NOMO-1 treated with DMSO at 0.1 percent for 48 hours (cell line): ENCODE results near the gene CLEC1B.
A peak's percentile ranks its signal among the peaks of the same experiment; 100 is the strongest.
"Not testable (repeated sequence)": the region's sequence is repeated elsewhere in the genome, so short reads cannot be mapped to it uniquely, and the experiment has no call there.

Experiments
- DNase-seq: peaks from one replicate; lab custom pipeline; 2025; ENCODE audit not compliant: unreplicated experiment; lab: John Stamatoyannopoulos, UW

The CLEC1B gene

DNA sequence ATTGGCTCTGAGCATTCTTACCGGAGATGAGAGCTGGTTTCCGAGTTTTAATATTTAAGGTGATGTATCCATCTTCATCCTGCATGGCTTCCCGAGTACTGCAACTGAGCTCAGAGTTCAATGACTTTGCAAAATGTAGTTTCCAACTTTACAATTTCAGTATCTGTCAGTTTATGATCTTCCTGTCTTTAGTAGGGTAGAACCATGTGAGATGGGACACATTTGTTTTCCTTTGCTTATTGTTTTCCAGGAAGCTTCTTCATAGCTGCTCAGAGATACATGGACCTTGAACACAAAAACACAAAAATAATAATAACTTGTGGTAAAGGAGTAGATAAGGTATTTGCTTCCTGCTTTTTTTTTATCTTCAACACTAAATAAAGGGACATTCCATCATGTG, at the start of gene CLEC1B:
Gene CLEC1B, minus strand, starts transcription at position 106 of the 400 bp plus-strand sequence. Its CDS starts 21 bp downstream, at position 85.
- DNase-seq, result no peak

DNA sequence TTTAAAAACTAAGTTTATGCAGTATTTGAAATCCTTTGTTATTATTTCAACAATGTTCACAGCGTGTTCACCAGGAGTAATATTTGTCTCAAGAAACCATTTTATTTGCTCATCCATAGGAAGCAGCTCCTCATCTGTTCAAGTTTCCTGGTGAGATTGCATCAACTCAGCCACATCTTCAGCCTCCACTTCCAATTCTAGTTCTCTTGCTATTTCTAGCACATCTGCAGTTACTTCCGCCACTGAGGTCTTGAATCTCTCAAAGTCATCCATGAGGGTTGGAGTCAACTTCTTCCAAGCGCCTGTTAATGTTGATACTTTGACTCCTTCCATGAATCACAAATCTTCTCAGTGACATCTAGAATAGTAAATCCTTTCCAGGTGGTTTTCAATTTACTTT, 49.6 kb upstream of the CLEC1B start:
- peak; percentile 43 for DNase-seq

DNA sequence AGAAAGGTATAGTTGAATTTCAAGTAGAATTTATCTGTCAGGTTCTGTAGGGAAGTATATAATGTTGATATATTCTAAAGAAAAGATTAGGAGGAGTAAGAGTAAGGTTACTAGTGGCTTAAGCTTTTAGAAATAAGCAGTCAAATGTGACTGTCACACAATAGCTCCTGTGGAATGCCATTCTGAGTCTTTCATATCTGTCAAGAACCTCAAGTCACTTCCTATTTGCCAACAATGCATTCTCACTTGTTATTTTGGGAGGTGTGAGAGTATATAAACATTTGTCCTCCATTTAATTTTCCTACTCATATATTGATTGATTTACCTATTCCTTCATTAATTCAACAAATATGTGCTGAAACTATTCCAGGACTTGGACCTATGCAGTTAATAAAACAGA, 43.2 kb upstream of the CLEC1B start:
- DNase-seq, result no peak

DNA sequence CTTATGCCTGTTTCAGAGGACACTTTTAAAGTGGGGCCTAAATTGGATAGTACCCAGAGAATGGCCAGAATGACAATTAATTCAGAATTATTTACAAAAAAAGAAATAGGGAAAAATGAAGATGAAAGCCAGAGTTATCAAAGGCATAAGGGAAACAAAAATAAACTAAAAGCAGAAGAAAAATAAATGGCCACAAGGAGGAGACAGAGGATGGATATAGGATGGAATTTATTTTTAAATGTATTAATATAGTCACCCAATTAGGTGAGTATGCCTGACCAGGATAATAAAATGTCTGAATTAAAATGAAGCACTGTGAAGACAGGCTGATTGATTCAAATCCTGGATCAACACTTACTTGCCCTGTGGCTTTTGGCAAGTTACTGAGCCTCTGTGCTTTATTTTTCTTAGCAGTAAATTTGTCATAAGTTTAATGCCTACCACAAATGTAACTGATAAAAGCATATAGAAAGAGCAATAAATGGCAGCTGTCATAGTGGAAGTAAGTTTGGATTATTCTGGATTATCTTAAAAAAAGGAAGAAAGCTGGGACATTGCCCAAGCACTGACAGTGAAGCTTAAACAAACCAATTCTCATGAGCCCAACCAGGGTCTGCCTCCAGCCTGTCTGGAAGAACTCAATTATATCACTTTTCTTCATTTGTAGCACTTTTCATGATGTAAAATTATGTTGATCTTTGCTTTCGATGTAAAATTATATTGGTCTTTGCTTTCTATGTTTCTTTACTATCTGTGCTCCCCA, 35.0 kb upstream of the CLEC1B start:
- peak; percentile 40 for DNase-seq

DNA sequence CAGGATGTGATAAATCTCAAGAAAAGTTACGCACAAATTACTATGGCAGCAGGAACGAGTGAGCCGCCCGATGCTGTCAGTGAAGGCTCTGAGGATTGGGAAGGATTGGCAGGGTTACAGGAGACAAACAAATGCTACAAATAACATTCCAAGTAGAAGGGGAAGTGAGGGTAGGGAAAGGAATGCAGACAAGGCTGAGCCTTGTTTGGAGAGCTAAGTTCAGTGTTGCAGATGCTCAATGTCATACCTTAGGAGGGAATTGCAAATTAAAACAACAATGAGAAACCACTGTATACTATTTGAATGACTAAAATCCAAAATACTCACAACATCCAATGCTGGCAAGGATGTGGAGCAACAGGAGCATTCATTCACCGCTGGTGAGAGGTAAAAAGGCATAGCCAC, 32.9 kb upstream of the CLEC1B start:
- DNase-seq, result peak; percentile 26

DNA sequence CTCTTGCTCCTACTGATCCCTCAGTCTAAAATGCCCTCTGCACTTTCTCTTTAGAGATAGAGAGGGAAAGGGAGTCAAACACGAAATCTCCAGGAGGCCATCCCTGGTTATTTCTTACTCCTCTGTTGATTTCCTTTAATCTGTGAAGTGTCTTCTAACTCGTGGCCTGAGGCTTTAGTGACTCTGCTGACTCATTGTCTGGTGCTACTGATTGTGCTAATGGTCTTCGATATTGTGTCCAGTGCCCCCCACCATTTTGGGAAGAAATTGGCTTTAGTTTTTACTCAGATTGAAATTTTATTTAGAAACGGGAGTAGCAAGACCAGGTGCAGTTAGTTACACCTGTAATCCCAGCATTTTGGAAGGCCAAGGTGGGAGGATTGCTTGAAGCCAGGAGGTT, 32.4 kb upstream of the CLEC1B start:
- peak; percentile 26 for DNase-seq

DNA sequence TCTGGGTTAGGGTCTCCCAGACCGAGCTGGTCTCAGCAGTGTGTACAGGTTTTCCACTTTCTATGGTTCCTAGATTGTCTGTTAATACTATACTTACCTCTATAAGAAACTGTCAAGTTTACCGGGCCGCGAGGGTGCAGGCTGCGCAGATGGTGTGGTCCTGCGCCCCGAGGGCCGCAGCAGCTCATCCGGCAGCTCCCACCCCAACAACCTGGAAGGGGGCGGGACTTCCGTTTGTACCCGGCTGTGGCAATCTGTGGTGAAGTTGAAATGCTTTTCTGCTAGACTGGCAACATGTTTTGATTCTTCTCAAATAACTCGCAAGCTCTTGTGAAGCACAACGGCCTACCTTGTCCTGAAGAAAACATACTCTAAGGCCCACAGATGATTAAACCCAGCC, 31.5 kb upstream of the CLEC1B start, which contains the start of gene CLEC9A:
Gene CLEC9A, plus strand, starts transcription at position 237 of the 400 bp plus-strand sequence. CDS start 22,006 bp downstream, outside the sequence.
- DNase-seq, result peak; percentile 61

DNA sequence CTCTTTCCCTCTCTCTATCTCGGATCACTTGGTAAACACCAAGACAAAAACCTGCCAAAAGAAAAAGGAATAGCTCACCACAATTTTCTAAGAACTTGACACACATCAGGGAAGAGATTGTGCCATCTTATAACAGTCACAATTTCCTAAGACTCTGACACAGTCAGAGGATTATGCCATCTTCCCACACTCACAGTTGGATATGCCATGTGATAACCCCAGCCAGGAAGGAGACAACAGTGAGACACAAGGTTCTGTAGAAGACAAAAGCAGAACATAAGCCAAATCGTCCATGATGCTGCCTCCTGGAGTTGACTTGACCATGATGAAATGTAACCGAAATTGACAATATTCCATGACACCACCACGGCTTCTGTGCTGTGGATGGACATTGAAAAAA, 28.8 kb upstream of the CLEC1B start:
- peak; percentile 88 for DNase-seq

DNA sequence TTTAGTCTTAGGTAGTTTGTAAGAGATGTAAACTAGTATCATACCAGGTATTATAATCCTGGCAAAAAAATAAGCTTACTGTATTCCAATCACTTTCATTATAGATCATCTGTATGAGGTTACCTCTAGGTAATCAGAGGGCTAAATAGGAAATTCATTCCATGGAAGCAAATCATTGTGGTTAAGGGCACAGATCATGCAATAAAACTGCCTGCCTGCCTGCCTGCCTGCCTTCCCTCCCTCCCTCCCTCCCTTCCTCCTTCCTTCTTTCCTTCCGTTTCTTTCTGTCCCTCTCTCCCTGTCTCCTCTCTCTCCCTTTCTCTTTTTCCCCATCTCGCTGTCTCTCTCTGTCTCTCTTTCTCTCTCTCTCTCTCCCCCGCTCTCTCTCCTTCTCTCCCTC, 28.4 kb upstream of the CLEC1B start:
- DNase-seq, result no peak

DNA sequence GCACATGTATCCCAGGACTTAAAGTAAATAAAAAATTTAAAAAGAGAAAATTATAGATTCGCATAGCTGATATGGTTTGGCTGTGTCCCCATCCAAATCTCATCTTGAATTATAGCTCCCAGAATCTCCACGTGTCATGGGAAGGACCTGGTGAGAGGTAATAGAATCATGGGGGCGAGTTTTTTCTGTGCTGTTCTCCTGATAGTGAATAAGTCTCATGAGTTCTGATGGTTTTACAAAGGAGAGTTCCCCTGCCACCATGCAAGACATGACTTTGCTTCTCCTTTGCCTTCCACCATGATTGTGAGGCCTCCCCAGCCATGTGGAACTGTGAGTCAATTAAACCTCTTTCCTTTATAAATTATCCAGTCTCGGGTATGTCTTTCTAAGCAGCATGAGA, 27.7 kb upstream of the CLEC1B start:
- not testable (repeated sequence) for DNase-seq

DNA sequence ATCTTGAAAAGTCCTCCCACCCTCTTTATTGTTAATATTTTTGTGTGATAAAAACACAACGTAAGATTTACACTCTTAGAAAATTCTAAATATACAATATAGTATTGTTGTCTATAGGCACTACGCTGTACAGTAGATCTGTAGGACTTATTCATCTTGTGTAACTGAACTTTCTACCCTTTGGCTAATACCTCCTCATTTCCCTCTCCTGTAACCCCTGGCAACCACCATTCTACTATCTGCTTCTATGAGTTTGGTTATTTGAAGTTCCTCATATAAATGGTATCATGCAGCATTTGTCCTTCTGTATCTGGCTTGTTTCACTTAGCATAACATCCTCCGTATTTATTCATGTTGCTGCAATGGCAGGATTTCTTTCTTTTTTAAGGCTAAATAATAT, 26.3 kb upstream of the CLEC1B start:
- DNase-seq, result no peak

DNA sequence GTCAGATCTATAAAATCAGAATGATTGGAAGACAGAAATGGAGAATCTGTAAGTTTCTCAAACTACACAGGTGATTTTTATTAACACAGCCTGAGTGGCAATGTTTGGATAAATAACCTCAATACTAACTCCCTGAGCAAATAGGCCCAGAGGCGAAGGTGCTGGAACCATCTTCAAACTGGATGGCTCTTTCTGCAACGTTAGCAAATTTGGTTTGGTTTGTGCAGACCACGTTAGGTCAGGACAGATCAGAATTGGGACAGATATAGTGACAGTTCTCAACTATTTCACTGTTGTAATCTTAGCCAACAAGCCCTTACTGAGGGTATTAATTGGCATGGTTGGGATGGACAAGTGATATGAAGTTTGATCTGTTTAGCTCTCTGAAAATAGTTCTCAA, 22.4 kb upstream of the CLEC1B start:
- no peak for DNase-seq

DNA sequence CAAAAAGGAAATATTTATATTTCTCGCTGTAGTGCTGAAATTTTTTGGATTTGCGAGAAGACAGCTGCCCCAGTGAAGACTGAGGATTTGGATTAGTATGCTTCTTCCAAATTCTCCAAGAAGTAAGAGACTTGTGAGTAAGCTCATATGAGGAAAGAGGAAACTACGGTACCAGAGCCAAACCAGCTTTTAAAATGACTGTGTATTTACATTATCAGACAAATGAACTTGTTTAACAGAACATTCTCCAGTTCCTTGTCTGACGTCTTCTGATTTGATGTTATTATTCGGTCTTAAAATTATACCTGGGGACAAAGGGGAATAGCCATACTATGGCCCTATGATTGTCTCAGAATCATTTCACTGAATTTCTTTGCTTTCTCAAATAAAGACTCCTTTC, 19.5 kb upstream of the CLEC1B start:
- peak; percentile 27 for DNase-seq

DNA sequence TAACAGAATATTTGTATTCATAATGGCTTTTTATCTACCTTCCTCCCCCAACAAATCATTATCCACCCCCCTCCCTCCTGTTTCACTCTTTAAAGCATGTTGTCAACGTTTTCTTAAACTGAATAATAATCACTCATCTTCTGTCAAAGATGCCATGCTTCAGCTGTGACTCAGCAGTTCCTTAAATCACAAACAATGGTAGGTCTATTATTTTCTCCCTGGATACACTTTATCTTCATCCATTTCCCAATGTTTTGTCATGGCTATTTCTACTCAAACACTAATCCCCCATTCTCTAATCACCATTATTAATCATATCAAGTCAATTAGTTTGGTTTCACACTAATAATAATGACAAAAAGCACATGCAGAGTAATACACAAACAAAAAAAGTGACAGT, 18.0 kb upstream of the CLEC1B start:
- DNase-seq, result peak; percentile 28

DNA sequence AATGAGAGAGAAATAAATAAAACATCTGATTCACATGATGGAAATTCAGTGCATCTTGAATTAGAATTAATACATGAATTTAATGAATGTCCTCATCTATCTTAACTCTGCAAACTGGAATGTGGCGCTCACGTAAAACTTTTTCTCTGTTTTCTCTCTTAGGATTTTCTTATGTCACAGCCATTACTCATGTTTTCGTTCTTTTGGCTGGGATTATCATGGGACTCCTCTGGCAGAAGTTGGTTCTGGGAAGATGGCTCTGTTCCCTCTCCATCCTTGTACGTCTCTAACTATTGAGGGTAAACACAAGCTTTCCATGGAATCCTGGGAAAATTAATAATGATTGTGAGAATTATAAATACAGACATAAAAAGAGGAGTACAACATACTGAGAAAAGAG, 16.5 kb upstream of the CLEC1B start:
- DNase-seq, result no peak

DNA sequence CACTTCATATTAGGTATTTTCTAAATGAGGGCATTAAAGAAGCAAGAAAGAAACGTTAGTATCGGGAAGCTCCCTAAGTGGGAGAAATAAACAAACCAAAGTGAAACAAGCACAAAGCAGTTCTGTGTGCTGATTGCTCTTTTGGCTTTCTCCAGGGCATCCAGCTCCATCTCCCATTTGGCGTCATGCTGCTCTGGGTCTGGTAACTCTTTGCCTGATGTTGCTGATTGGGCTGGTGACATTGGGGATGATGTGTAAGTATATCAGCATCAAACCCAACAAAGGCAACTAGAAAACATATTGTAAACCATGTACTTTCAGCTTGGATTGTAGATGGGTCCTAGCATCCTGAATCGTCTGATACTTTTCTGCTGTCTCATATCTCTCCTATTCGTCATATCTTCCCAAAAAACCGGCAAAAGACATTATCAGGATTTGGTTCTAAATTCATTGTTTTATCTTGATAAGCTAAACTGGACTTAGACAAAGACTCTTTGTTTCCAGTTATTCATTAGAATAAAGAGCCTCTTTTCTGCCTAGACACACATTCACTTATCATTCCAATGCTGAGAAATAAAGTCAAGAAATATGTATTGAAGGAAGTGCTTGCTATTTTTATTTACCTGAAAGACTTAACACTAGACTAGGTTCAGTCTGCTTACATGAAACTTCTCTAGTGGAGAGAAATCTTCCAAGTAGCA, 13.9 kb upstream of the CLEC1B start:
- no peak for DNase-seq

DNA sequence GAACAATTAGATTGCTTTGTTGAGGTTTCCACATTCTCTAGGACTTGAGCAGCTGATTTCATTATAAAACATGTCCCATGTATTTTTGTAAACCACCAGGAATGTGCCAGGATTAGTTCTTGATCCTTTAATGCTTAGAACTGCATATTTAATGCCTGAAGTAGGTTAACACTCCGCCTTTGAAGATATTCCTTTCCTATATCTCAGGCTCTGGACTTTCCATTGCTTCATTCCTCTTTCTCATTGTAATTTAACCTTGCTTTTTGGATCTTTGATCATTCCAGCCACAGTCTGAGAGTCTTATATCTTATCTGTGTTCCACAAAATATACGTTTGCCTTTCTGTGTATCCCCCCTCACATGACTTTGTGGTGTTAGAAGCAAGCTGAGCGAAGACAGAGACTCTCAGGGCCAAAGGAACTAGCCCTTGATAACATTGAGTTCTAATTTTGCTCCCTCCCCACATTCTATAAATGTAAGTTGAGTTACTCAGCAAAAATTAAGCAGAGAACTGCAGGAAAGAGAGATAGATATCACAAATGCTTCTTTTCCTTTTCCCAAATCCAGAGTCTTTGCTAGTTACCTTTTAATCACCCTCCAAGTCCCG, 2.4 kb upstream of the CLEC1B start:
- no peak for DNase-seq

DNA sequence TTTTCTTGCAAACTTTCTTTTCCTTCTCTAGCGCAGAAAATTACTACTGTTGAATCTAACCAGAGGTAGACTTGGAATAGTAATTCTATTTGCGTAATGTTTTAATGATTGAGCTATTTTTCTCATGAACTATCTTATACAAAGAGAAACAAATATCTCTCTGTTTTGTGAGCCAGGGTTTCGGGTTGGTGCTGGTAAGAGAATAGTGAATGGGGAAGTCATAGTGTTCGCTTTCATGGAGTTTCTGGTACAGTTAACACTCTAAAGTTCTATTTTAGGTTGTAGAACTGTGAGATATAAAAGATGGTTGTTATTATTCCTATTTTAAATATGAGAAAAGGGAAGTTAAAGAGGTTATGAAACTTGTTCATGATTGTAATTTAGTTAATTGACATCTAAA, 6.6 kb downstream of the CLEC1B start:
- peak; percentile 64 for DNase-seq

DNA sequence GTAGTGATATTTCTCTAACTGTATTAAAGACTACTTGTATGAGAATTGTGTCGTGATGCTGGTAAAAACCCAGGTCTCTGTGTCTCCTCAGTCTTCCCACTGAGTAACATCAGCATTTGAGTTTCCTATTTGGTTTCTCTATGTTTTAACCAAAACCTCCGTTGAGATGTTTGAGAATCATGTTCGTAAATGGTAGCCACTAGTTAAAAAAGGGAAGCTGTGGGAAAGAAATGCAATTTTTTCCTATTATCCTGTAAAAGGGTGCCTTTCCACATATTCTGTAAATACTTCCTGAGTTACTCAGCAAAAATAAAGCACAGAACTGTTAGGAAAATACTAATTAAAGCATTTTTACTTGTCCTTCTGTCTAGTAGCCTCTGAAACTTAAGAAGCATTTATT, 7.0 kb downstream of the CLEC1B start:
- peak; percentile 47 for DNase-seq

DNA sequence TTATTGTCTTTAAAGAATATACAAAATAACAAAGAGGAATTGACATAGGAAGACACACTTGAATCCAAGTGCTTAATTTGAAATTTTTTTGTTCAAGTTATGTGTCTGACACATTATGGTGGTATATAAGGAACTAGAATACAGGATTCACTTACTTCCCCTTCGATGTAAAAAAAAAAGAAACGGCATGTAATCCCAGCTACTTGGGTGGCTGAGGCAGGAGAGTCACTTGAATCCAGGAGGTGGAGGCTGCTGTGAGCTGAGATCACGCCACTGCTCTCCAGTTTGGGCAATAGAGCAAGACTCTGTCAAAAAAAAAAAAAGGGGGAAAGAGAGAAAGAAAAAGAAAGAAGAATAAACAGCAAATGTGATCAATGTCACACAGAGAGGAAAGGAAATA, 18.8 kb downstream of the CLEC1B start:
- no peak for DNase-seq

DNA sequence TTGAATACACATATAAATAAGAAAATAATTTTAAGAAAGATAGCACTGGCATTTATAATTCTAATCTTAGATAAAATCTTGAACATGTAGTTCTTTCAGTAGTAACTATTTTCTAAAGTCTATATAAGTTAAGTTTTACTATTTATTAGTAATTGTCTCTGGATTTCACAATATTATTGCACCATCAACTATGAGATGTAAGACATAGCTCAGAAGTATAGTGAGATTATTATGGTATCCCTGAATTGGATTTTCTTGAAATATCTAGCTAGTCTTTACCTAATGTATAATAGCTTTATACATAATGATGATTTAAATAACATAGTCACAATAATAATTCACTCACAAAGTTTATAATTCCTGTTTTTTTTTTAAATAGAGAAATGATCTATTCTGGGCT, 21.0 kb downstream of the CLEC1B start:
- no peak for DNase-seq

DNA sequence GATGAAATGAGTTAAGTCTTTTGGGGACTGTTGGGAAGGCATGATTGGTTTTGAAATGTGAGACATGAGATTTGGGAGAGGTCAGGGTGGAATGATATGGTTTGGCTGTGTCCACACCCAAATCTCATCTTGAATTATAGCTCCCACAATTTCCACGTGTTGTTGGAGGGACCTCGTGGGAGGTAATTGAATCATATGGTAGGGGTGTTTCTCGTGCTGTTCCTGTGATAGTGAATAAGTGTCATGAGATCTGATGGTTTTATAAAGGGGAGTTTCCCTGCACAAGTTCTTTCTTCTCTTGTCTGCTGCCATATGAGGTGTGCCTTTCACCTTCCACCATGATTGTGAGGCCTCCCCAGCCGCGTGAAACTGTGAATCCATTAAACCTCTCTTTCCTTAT, 22.3 kb downstream of the CLEC1B start:
- not testable (repeated sequence) for DNase-seq
